Heart right ventricle (tissue), 16 donors: Measurements from ENCODE around the gene TAP1. TPM values are rescaled to one million over a fixed set of nuclear protein-coding genes. Genes with fewer than 3 reads are reported as not detected.

Experiments
- ATAC-seq, 8 donors: fragments of 200-7000 bp; cut with Tn5 transposase; one replicate each; pipeline ENCODE4 v1.9.1; 2020; ENCODE audit warnings: mild to moderate bottlenecking in 8 of 8, moderate library complexity in 8 of 8, moderate number of reproducible peaks in 1 of 8
- DNase-seq, 2 donors: peaks; one replicate each; pipeline ENCODE4 v3.0.0-alpha.2; 2020
- H3K27ac ChIP-seq, 10 donors: fragments of 200-600 bp; sonication (generic) in 2 of 10; one replicate each; pipeline versions ENCODE4 v1.5.0 to v1.8.0; 2020 to 2022; ENCODE audit warnings: mild to moderate bottlenecking in 3 of 10
- H3K27me3 ChIP-seq, 7 donors: fragments of 200-600 bp; one replicate each; pipeline ENCODE4 v1.8.0; 2021 to 2022; ENCODE audit warnings: mild to moderate bottlenecking in 2 of 7
- H3K36me3 ChIP-seq, 9 donors: fragments of 200-600 bp; sonication (generic) in 1 of 9; one replicate each; pipeline versions ENCODE4 v1.5.0 to v1.8.0; 2020 to 2022; ENCODE audit warnings: mild to moderate bottlenecking in 2 of 9
- H3K4me1 ChIP-seq, 9 donors: fragments of 200-600 bp; sonication (generic) in 1 of 9; one replicate each; pipeline versions ENCODE4 v1.5.0 to v1.8.0; 2020 to 2022; ENCODE audit warnings: mild to moderate bottlenecking in 4 of 9
- H3K4me3 ChIP-seq, 10 donors: fragments of 200-600 bp; sonication (generic) in 2 of 10; one replicate each; pipeline versions ENCODE4 v1.5.0 to v1.8.0; 2020 to 2022; ENCODE audit warnings: mild to moderate bottlenecking in 7 of 10, moderate library complexity in 2 of 10
- H3K9me3 ChIP-seq, 11 donors: fragments of 200-600 bp in 10 of 11; sonication (generic) in 2 of 11; one replicate each; pipeline versions ENCODE4 v1.5.0 to v1.8.0; 2013 to 2022; ENCODE audit warnings: mild to moderate bottlenecking in 2 of 11, control low read depth in 1 of 11, moderate library complexity in 1 of 11
- WGBS, 2 donors: extraction: QIAGEN DNeasy Blood & Tissue Kit; methylation state at CpG; one replicate each; pipeline ENCODE4 v1.1.7; 2013; ENCODE audit warnings: inconsistent platforms in 1 of 2; 5-methylcytosine and 5-hydroxymethylcytosine counted together
- intact Hi-C, 10 donors: fragments of 100-400 bp; cut with DNase I; formaldehyde crosslinking; loops; one replicate each; pipeline versions ENCODE4 v1.11.1 to v1.14.2; 2022
- polyA plus RNA-seq, 2 donors: library from polyadenylated mRNA; stranded (reverse); fragments of 200-250 nt; gene quantifications; one replicate each; pipeline ENCODE4 v1.2.3, GENCODE V29; 2013
- total RNA-seq, 10 donors: library from RNA; stranded (reverse); fragmentation: NEBNext Ultra II Directional in 3 of 10; extraction: Animal tissue kit (Norgen Biotek cat#: 25700) in 3 of 10; gene quantifications; one replicate each; pipeline versions ENCODE4 v1.2.1 to v1.2.4, GENCODE V29; 2021 to 2023
- TF ChIP-seq, protein P1 (sequence below), 9 donors: fragments of 200-600 bp; sonication (generic) in 2 of 9; IDR thresholded peaks; one replicate each; pipeline versions ENCODE4 v1.5.0 to v1.8.0; 2021 to 2022; ENCODE audit warnings: antibody characterized with exemption in 9 of 9, mild to moderate bottlenecking in 5 of 9, moderate library complexity in 1 of 9
- donor health status: Arrhythmogenic right ventricular cardiomyopathy.
- donor health status: ischemic (EF 13 %, LVEDD 7.1; RV severe dilation, severe dysfunction).
- donor health status: healthy with polysubstance abuse.
- donor health status: DM: no; HTN: yes; CAD: no.
- donor health status: DM: no; HTN: no; CAD: no.
- donor health status: ischemic (EF 25% LVEDD 6.9; RV normal size, moderate dysfunction).
- donor health status: ischemic (EF 25% LVEDD 5.7; RV mildly dilated, moderate dysfunction).
- donor health status: healthy.
- donor health status: DM: yes; HTN: yes; CAD: no.
- donor health status: Ischemic cardiomyopathy.
- donor health status: ischemic (EF 35%, LVEDD 5.7; RV mildly dilated, moderate dysfunction).
- donor health status: nonischemic (EF 11% LVEDD 7.7; RV severe dilation, severe dysfunction).
- donor health status: DM: yes; HTN: yes; CAD: no.
- donor health status: PGD.
- donor health status: ischemic (EF 29% LVEDD 5.4; RV normal size, mild dysfunction).
- donor health status: nonischemic (EF 23%, LVEDD 6.1; RV moderate dilation, normal function).

Gene TAP1
- total and polyA plus RNA-seq, 12 donors = 12.8 to 213 (median 19.1) TPM

DNA sequence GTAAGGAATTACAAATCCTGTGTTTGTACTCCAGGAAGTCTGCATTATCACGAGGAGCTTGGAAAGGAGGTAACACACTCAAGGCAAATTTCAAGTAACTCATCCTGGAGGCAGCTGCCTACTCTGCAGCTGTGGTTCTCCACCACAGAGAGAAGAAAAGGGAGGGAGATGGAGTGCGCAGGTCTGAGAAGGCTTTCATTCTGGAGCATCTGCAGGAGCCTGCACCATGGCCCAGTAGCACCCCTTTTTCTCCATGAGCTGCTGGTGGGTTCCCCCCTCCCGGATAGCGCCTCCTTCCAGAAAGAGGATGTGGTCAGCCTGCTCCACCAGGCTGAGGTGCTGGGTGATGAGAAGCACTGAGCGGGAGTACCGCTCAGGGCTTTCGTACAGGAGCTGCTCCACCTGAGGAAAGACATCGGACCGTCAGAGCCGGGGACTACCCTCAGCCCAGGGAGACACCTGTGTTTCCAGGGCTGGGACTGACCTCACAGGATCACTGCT lies 8.1 kb downstream of the TAP1 start:
- WGBS, 2 donors = 62 to 64% methylated on average over 10 of the region's 10 CpGs
- Histone ChIP-seq H3K27me3 (no peaks in the 10 kb centered on the region), H3K27ac (peak overlapping the region in 9 of 10 donors; percentile 92 to 100 (median 96)), H3K4me3 (peak overlapping the region in 9 of 10 donors; percentile 71 to 98 (median 79)), H3K36me3 (peaks cover 0 to 81% (median 45%) of the 10 kb centered on the region in 9 donors), H3K9me3 (no peaks in the 10 kb centered on the region), H3K4me1 (peaks cover 5 to 88% (median 34%) of the 10 kb centered on the region in 9 donors)
- ATAC-seq (no peak), DNase-seq (no peak)
- TF ChIP-seq, protein P1, sequence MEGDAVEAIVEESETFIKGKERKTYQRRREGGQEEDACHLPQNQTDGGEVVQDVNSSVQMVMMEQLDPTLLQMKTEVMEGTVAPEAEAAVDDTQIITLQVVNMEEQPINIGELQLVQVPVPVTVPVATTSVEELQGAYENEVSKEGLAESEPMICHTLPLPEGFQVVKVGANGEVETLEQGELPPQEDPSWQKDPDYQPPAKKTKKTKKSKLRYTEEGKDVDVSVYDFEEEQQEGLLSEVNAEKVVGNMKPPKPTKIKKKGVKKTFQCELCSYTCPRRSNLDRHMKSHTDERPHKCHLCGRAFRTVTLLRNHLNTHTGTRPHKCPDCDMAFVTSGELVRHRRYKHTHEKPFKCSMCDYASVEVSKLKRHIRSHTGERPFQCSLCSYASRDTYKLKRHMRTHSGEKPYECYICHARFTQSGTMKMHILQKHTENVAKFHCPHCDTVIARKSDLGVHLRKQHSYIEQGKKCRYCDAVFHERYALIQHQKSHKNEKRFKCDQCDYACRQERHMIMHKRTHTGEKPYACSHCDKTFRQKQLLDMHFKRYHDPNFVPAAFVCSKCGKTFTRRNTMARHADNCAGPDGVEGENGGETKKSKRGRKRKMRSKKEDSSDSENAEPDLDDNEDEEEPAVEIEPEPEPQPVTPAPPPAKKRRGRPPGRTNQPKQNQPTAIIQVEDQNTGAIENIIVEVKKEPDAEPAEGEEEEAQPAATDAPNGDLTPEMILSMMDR (IDR thresholded peaks at IDR 0.05) = no peak
- intact Hi-C loops = no loop called here

DNA sequence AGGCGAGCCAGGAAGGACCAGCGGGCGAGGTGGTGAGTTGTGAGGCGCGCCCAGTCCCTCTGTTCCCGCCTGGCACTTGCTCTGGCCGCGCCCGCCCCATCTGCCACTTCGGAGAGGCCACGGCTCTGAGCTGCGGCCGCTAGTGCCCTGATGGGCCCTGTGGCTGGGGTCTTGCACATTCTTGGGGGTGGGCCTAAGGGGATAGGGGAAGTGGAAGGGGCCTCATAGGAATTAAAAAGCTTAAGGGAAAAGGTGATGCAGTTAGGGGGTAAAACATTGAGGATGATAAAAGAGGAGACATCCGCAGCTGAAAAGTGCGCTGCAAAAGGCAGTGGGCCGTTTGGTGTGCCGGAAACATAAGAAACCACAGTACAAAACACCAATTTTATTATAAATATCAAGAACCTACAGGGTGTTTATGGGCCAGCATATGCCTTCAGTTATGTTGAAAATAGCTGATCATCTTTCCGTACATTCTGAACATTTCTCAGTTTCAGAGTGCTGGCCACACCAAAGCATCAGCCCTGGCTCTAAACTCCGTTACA lies 8.6 kb downstream of the TAP1 start:
- H3K27ac ChIP-seq = peak overlapping the region; percentile 87 to 100 (median 96)
- DNase-seq (no peak), ATAC-seq (no peak)
- peak overlapping the region; percentile 44 to 98 (median 78) for H3K4me3 ChIP-seq
- H3K9me3 ChIP-seq = no peaks in the 10 kb centered on the region
- H3K4me1 ChIP-seq = peaks cover 5 to 85% (median 32%) of the 10 kb centered on the region in 9 donors
- no peaks in the 10 kb centered on the region for H3K27me3 ChIP-seq
- intact Hi-C loops = loop anchor here in 3 of 10 donors (1.0 kb wide), 3 partner anchors 7 to 9 kb away; partner anchors contain the start of genes PSMB9 (in 1 of the 3) and TAP1 (in 1 of the 3)
- 28 to 29% methylated on average over 19 of the region's 19 CpGs for WGBS, 2 donors
- TF ChIP-seq, protein P1 (IDR thresholded peaks at IDR 0.05) = no peak
- H3K36me3 ChIP-seq = peaks cover 0 to 81% (median 42%) of the 10 kb centered on the region in 9 donors

DNA sequence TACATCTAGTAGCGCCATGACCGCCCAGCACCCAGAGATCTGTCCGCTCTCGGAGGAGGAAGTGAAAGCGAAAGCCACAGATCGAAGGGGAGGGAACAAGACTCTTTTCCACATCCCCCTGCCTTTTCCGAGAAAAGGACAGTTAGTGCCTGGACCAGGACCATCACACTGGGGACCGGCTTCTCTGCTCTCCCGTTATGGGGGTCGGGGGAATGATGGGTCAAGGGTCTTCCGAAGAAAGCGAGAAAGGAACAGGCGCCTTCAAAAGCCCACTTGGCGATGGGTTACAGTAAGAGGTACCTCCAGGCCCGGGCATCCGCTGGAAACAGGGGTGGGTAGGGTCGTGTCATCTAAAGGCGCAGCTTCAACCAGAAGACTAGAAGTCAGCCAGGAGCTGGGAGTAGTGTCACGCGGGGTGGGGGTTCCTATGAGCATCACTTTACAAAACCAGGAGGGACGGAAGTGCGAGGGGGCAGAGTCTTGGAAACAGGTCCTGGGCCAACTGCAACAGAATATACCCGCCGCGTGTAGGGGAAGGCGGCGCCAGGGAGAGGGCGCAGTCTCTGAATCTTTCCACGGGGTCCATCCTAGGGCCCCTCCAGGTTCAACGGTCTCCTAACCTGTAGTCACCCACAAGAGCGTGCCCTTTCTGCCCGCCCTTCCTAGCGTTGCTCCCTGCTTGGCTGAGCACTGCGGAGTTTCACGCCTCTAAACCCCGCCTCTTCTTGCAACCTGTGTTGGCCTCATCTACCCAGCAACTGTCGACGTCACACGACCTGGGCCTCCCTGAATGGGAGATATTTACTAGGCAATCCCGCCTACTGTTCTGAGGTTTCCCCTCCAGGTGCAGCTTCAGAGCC lies 9.3 kb downstream of the TAP1 start, which contains the start of gene PSMB8:
Gene PSMB8 (minus strand): TSS at position 69 of the 860 bp plus-strand sequence. CDS start 51 bp downstream, at position 18.
- Histone ChIP-seq H3K4me1 (peaks cover 5 to 85% (median 32%) of the 10 kb centered on the region in 9 donors), H3K27me3 (no peaks in the 10 kb centered on the region), H3K27ac (peak within 1 kb of the TSS; percentile 87 to 100 (median 96)), H3K36me3 (peaks cover 0 to 76% (median 40%) of the 10 kb centered on the region in 9 donors), H3K9me3 (no peaks in the 10 kb centered on the region), H3K4me3 (peak within 1 kb of the TSS; percentile 44 to 98 (median 78))
- TF ChIP-seq, protein P1 (IDR thresholded peaks at IDR 0.05) = peak in 6 of 9 donors; percentile 9 to 55 (median 34)
- peak; percentile 95 to 98 (median 97) for ATAC-seq
- peak; percentile 93 to 97 for DNase-seq
- 0 to 1% methylated on average over 40 of the region's 40 CpGs for WGBS, 2 donors
- intact Hi-C loops = loop anchor here in 3 of 10 donors (1.0 kb wide), 3 partner anchors 8 to 10 kb away; partner anchors contain the start of genes PSMB9 (in 1 of the 3) and TAP1 (in 1 of the 3)
